GM10266 (cell line): ENCODE results near the gene PRTG.

Experiments
- DNase-seq: peaks from one replicate; pipeline ENCODE4 v3.0.0; 2012; ENCODE audit errors: extremely low spot score
- CTCF ChIP-seq: IDR thresholded peaks from 2 replicates; pipeline ENCODE4 v1.5.1; 2012; ENCODE audit warnings: mild to moderate bottlenecking, low read depth; ENCODE audit not compliant: control insufficient read depth, insufficient read depth; ENCODE audit errors: missing control alignments

Gene PRTG

DNA sequence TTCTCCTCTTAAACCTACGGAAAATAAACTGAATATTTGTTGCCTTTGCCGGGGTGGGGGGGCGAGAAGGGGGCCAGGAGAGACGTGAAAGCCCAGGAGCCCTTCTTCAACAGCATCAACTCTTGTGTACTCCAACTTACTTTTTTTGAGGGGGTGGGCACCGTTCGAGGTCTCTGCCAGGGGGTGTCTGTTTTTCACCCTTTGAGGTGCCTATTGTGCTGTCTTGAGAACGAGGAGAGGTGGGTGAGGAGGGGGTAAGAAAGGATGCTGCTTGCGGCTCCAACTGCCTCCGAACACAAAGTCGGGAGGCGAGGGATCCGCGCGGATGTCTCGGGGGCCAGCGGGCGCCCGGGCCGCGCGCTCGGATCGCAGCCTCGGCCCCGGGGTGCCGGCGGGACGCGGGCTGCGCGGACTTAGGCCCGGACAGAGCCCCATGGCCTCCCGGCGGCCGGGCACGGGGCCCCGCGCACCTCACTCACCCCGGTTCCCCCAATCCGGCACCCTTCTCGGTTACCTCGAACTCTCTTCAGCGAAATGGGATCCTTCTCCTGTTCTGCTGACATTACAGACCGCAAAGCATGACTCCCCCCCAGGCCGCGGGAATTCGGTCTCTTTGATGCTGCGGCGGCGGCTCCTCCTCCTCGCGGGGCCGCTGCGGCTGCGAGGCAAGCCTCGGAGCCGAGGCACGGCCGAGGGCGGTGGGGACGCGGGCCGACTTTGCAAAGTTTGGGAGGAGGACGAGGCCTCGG is 155.5 kb downstream of the PRTG start:
- peak; percentile 63 for DNase-seq
- no peak for TF ChIP-seq CTCF

DNA sequence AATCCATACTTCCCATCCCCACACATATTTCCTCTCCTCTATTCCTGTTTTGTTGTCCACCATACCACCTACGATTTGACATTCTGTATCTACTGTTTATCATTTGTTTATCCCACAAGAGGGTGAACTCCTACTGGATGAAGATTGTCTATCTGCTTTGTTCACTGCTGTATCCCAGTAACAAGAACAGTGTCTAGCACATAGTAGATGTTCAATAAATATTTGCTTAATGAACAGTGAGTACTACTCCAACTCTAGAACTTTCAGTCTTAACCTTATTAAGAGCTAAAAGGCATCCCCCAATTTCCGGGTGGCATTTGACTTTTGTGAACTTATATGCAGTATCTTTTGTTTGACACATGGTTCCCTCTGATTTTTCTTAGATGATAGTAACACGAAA is 156.1 kb downstream of the PRTG start:
- TF ChIP-seq CTCF, result no peak
- DNase-seq, result no peak

GRCh38 chr15:55576943-55577342 is 166.0 kb downstream of the PRTG start:
- no peak for TF ChIP-seq CTCF
- DNase-seq, result no peak

GRCh38 chr15:55574096-55574495 is 168.9 kb downstream of the PRTG start:
- TF ChIP-seq CTCF, result no peak
- DNase-seq, result no peak

DNA sequence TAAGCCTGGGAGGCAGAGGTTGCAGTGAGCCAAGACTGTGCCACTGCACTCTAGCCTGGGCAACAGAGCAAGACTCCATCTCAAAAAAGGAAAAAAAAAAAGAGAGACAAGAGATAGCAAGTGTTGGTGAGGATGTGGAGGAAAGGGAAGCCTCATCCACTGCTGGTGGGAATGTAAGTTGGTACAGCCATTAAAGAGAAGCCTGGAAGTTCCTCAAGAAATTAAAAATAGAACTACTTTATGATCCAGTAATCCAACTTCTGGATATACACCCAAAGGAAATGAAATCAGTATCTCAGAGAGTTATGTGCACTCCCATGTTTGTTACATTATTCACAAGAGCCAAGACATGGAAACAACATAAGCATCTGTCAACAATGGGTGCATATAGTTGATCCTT is 169.7 kb downstream of the PRTG start:
- no peak for DNase-seq
- no peak for TF ChIP-seq CTCF

- DNase-seq, result no peak
- no peak for TF ChIP-seq CTCF
Measured at GRCh38 chr15:55564347-55565145, 178.4 kb downstream of the PRTG start.

DNA sequence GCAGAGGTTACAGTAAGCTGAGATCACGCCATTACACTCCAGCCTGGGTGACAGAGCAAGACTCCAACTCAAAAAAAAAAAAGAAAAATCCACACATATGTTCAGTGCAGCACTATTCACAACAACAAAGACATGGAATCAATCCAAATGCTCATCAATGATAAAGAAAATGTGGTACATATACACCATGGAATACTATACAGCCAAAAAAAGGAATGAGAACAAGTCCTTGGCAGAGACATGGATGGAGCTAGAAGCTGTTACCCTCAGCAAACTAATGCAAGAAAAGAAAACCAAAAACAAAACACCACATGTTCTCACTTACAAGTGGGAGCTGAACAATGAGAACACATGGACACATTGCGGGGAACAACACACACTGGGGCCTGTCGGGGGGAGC is 180.4 kb downstream of the PRTG start:
- TF ChIP-seq CTCF, result no peak
- DNase-seq, result no peak
